MG63 (cell line): ENCODE data around the gene UBAC2. TPM values are rescaled to one million over a fixed set of nuclear protein-coding genes. Genes with fewer than 3 reads are reported as not detected.
"Not testable (repeated sequence)": the region's sequence is repeated elsewhere in the genome, so short reads cannot be mapped to it uniquely, and the experiment has no call there.

Experiments used
- DNase-seq: peaks from one replicate; pipeline ENCODE4 v3.0.0-alpha.2; 2020
- H3K27me3 ChIP-seq: fragments of 250-450 bp; sonication (Bioruptor Pico); 2 replicates; pipeline ENCODE4 v1.5.1; 2020; ENCODE audit warnings: mild to moderate bottlenecking, moderate library complexity
- H3K36me3 ChIP-seq: fragments of 250-450 bp; sonication (Bioruptor Pico); 2 replicates; pipeline ENCODE4 v1.5.1; 2020; ENCODE audit warnings: mild to moderate bottlenecking, moderate library complexity
- H3K4me3 ChIP-seq: fragments of 250-450 bp; sonication (Bioruptor Pico); 2 replicates; pipeline ENCODE4 v1.5.1; 2020; ENCODE audit warnings: mild to moderate bottlenecking, moderate library complexity
- H3K9me3 ChIP-seq: fragments of 250-450 bp; sonication (Bioruptor Pico); 2 replicates; pipeline ENCODE4 v1.5.1; 2020; ENCODE audit warnings: mild to moderate bottlenecking, moderate library complexity
- total RNA-seq: library from RNA; depleted of rRNA; stranded (reverse); fragments of >200 nt; shearing (Covaris generic); gene quantifications from 2 replicates; pipeline ENCODE4 v1.2.3, GENCODE V29; 2014; ENCODE audit warnings: low replicate concordance

The UBAC2 gene
- total RNA-seq, 1 experiment from 2014 or later = 80.9 TPM

GRCh38 chr13:99203601-99204579, 3.2 kb downstream of the UBAC2 start:
- Histone ChIP-seq H3K36me3 (0 out of 2 replicates have a peak, but pooled peaks cover 4% of the 10 kb centered on the region), H3K27me3 (no peaks in the 10 kb centered on the region), H3K9me3 (no peaks in the 10 kb centered on the region), H3K4me3 (no peak overlapping the region)
- DNase-seq = no peak

- DNase-seq = no peak
- 0 out of 2 replicates have a peak, but pooled peaks cover 4% of the 10 kb centered on the region for H3K36me3 ChIP-seq
- H3K4me3 ChIP-seq = no peak overlapping the region
- no peaks in the 10 kb centered on the region for H3K9me3 ChIP-seq
- H3K27me3 ChIP-seq = no peaks in the 10 kb centered on the region
Observed at GRCh38 chr13:99205621-99206220, 5.1 kb downstream of the UBAC2 start.

GRCh38 chr13:99206226-99206625, 5.6 kb downstream of the UBAC2 start:
- no peak overlapping the region for H3K4me3 ChIP-seq
- no peaks in the 10 kb centered on the region for H3K27me3 ChIP-seq
- no peak for DNase-seq
- no peaks in the 10 kb centered on the region for H3K9me3 ChIP-seq
- H3K36me3 ChIP-seq = peaks cover 6% of the 10 kb centered on the region; the same call in 1 of the 2 replicates

GRCh38 chr13:99206873-99207272, 6.2 kb downstream of the UBAC2 start:
- Histone ChIP-seq H3K9me3 (no peaks in the 10 kb centered on the region), H3K27me3 (no peaks in the 10 kb centered on the region), H3K4me3 (no peak overlapping the region), H3K36me3 (peaks cover 8% of the 10 kb centered on the region; the same call in 1 of the 2 replicates)
- DNase-seq = no peak

- H3K27me3 ChIP-seq = no peaks in the 10 kb centered on the region
- no peaks in the 10 kb centered on the region for H3K9me3 ChIP-seq
- H3K36me3 ChIP-seq = peaks cover 8% of the 10 kb centered on the region; the same call in 1 of the 2 replicates
- DNase-seq = no peak
- no peak overlapping the region for H3K4me3 ChIP-seq
Observed at GRCh38 chr13:99207511-99207910, 6.9 kb downstream of the UBAC2 start.

- no peak for DNase-seq
- H3K9me3 ChIP-seq = no peaks in the 10 kb centered on the region
- peaks cover 8% of the 10 kb centered on the region; the same call in 1 of the 2 replicates for H3K36me3 ChIP-seq
Observed at GRCh38 chr13:99208185-99208584, 7.5 kb downstream of the UBAC2 start.

GRCh38 chr13:99208845-99209527, 8.3 kb downstream of the UBAC2 start:
- Histone ChIP-seq H3K4me3 (no peak overlapping the region), H3K36me3 (peaks cover 10% of the 10 kb centered on the region), H3K27me3 (no peaks in the 10 kb centered on the region), H3K9me3 (no peaks in the 10 kb centered on the region)
- no peak for DNase-seq

More at GRCh38 chr13:99208185-99208584, 7.5 kb downstream of the UBAC2 start:
- Histone ChIP-seq H3K4me3 (no peak overlapping the region), H3K27me3 (no peaks in the 10 kb centered on the region)

GRCh38 chr13:99210627-99211026, 10.0 kb downstream of the UBAC2 start:
- H3K9me3 ChIP-seq, H3K27me3 ChIP-seq, DNase-seq, H3K4me3 ChIP-seq: not testable (repeated sequence)
- H3K36me3 ChIP-seq = peaks cover 13% of the 10 kb centered on the region

- peaks cover 18% of the 10 kb centered on the region for H3K36me3 ChIP-seq
- no peaks in the 10 kb centered on the region for H3K27me3 ChIP-seq
- no peak for DNase-seq
- H3K9me3 ChIP-seq = no peaks in the 10 kb centered on the region
- H3K4me3 ChIP-seq = no peak overlapping the region
Observed at GRCh38 chr13:99211421-99212035, 10.9 kb downstream of the UBAC2 start.

- H3K4me3 ChIP-seq = no peak overlapping the region
- no peak for DNase-seq
- H3K9me3 ChIP-seq = no peaks in the 10 kb centered on the region
- H3K27me3 ChIP-seq = no peaks in the 10 kb centered on the region
- H3K36me3 ChIP-seq = peaks cover 13% of the 10 kb centered on the region
Observed at GRCh38 chr13:99214232-99214631, 13.6 kb downstream of the UBAC2 start.

GRCh38 chr13:99214731-99215130, 14.1 kb downstream of the UBAC2 start:
- no peak overlapping the region for H3K4me3 ChIP-seq
- DNase-seq = no peak
- H3K27me3 ChIP-seq = no peaks in the 10 kb centered on the region
- no peaks in the 10 kb centered on the region for H3K9me3 ChIP-seq
- H3K36me3 ChIP-seq = peaks cover 13% of the 10 kb centered on the region

GRCh38 chr13:99215184-99215830, 14.7 kb downstream of the UBAC2 start:
- Histone ChIP-seq H3K4me3 (no peak overlapping the region), H3K36me3 (peaks cover 13% of the 10 kb centered on the region), H3K27me3 (no peaks in the 10 kb centered on the region), H3K9me3 (no peaks in the 10 kb centered on the region)
- DNase-seq = no peak

- H3K4me3 ChIP-seq = no peak overlapping the region
- DNase-seq = no peak
Observed at GRCh38 chr13:99217461-99218110, 16.9 kb downstream of the UBAC2 start.

GRCh38 chr13:99218126-99218525, 17.5 kb downstream of the UBAC2 start:
- peaks cover 3% of the 10 kb centered on the region; the same call in 1 of the 2 replicates for H3K9me3 ChIP-seq
- DNase-seq = no peak
- no peak overlapping the region for H3K4me3 ChIP-seq

More at GRCh38 chr13:99217461-99218110, 16.9 kb downstream of the UBAC2 start:
- Histone ChIP-seq H3K36me3 (peaks cover 14% of the 10 kb centered on the region), H3K27me3 (no peaks in the 10 kb centered on the region), H3K9me3 (peaks cover 3% of the 10 kb centered on the region; the same call in 1 of the 2 replicates)

GRCh38 chr13:99218545-99218944, 17.9 kb downstream of the UBAC2 start:
- H3K9me3 ChIP-seq = peaks cover 3% of the 10 kb centered on the region; the same call in 1 of the 2 replicates
- no peak overlapping the region for H3K4me3 ChIP-seq
- H3K36me3 ChIP-seq = peaks cover 12% of the 10 kb centered on the region
- no peak for DNase-seq
- H3K27me3 ChIP-seq = no peaks in the 10 kb centered on the region

More at GRCh38 chr13:99218126-99218525, 17.5 kb downstream of the UBAC2 start:
- Histone ChIP-seq H3K36me3 (peaks cover 14% of the 10 kb centered on the region), H3K27me3 (no peaks in the 10 kb centered on the region)
